GM21528 (cell line): ENCODE results near the gene MEPCE.
A peak's percentile ranks its signal among the peaks of the same experiment; 100 is the strongest.

Experiments
- ATAC-seq: cut with Tn5 transposase; IDR thresholded peaks from one replicate; pipeline ENCODE4 v1.9.1; 2021; ENCODE audit warnings: mild to moderate bottlenecking, moderate library complexity; ENCODE audit not compliant: unreplicated experiment, low FRiP score

The MEPCE gene

DNA sequence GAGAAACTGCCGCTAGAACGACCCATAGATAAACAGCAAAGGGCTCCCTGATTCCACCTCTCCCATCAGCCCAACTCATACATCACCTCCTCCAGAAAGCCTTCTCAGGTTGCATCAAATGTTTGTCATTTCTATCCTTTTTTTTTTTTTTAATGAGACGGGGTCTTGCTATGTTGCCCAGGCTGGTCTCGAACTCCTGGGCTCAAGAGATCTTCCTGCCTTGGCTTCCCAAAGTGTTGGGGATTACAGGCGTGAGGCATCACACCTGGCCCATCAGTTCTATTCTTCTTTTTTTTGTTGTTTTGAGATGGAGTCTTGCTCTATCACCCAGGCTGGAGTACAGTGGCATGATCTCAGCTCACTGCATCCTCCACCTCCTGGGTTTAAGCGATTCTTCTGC lies 27.4 kb downstream of the MEPCE start:
- ATAC-seq, result no peak

DNA sequence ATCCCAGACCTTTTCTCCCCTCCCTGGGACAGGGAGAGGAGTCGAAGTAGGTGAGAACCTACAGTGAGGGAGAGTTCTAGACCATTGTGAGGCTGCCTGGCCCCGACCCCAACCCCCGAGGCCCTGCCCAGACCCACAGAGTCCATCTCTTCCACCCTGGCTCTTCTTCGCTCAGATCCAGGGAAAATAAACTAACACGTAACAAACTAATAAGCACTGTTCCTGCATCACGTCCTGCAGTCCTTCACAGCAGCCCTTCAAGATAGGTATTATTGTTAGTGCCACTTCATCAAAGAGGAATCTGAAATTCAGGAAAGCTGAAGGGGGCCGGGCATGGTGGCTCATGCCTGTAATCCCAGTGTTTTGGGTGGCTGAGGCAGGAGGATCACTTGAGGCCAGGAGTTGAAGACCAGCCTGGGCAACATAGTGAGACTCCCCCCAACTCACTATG lies 34.6 kb downstream of the MEPCE start, which contains the start of gene SPACDR:
TSS of gene SPACDR (minus strand) at position 51 of the 451 bp plus-strand sequence. CDS start 235 bp downstream, outside the sequence.
- no peak for ATAC-seq

GRCh38 chr7:100464791-100465190 lies 35.2 kb downstream of the MEPCE start:
- ATAC-seq, result no peak

- no peak for ATAC-seq
Observed at GRCh38 chr7:100465299-100465698, 35.7 kb downstream of the MEPCE start.

DNA sequence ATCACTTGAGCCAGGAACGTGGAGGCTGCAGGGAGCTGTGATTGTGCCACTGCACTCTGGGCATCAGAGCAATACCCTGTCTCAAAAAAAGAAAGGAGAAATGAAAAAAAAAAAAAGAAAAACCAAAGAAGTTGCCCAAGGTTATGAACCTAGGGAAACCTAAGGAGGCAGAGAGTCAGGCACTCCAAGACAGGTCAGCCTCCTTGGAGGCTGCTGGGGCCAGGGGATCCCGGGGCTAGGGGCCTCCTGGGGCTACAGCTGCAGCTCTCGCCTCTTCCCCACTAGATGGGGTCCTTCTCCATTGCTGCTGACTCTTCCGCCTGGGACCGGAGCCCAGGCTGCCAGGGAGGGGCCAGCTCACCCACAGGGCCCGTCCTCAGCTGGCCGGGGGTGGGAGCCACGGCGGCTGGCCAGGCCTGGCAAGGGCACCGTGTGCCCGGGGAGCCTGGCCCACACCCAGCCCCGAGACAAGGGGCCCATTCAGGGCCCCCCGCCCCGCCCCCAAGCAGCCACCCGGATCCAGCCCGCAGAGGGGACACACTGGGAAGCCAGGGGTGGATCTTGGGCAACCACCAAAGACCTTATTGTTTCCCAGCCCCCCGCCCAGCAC lies 36.2 kb downstream of the MEPCE start:
- no peak for ATAC-seq

GRCh38 chr7:100466653-100467605 lies 37.3 kb downstream of the MEPCE start:
- ATAC-seq, result no peak

DNA sequence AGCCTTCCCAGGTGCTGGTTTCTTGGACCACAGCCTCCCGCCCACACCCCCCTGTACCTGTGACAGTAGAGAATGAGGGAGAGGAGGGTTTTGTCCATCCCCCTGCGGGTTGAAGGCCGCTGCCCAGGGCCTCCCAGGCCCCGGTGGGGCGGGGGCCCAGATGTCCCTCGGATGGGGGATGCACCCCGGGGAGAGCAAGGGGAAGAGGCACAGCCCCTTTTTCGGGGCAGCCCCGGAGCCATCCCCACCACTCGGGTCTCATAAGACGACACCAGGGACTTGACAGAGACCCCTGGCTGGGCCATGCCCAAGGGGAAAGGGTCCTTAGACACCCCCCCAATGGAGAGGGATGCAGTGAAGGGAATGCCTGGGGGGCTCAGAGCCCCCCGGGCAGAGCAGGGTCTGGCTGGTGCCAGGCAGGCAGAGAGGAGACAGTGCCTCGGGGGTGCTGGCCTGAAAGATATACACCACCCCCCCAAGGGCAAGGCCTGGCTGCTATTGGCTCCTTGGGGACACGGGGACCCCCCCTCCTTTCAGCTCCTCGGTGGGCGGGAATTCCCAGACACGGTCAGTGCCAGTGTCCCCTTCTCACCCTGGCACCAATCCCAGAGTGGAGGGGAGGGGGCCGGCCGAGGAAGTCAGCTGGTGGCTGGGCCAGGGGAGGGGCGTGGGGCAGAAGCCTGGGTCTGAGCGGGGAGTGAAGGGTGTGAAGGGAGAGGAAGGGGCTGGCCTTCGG lies 38.2 kb downstream of the MEPCE start:
- no peak for ATAC-seq

DNA sequence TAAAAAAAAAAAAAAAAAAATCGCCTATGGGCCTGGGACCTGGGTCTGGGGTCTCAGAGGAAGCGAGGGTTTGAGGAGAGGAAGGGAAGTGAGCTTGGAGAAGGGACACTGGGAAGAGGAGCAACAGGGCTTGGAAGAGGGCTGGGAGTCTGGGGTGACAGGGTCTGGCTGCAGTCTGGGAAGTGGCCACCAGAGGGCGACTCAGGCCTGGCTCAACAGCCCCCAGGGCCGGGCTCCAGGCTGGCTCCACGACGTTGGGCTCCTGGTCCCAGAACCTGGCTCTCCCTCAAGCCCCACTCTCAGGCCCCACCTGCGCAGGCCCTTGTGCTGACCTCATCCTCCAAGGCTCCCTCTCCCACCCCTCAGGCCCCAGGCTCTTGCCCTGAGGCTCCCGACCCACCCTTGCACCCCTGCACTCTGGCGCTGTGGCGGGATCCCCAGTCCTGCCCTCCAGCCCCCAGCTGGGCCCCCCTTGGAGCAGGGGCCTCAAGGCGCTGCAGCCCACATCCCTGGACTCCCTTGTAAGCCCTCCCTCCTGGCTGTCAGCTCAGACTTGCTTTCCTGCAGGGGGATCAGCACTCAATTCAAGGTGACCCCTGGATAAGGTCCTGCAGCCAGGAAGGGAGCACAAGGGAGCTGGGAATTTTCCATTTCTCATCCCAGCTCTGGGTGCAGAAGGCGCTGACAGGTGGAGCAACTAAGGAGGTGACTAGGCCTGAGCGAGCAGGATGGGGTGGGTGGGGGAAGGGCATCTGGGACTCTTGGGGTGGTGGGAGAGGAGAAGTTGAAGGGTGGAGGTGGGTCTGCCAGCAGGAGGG lies 39.8 kb downstream of the MEPCE start:
- no peak for ATAC-seq

- ATAC-seq, result no peak
Observed at GRCh38 chr7:100471021-100471420, 41.4 kb downstream of the MEPCE start.

DNA sequence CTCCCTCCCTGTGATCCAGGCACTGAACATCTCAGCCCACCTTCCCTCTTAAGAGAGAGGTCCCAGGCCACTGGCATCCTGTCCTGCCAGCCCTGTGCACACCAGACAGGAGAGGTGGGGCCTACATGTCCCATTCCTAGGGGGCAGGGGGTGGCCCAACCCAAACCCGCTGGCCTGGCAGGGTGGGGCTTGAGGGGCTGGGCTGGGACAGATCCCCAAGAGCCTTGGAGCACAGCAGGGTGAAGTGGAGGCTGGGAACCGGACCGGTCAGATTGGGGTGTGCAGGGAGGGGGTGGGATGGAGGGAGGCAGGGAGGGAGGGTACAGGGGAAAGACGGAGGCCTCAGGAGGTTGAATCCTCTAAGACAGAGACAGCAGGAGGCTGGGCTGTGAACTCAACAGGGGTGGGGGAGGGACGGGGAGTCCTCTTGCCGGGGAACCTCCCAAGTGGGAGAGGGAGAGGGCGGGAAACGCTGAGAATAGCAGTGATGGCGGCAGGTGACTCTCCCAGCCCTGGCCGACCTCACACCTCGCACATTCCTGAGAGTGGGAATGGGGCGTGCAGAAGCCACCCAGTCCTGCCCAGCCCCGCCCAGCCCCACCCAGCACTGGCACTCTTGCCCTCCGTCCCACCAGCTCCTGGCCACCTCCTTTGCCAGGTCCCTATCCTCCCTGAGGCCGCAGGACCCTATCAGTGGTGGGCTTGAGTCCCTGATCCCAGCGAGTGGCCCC lies 42.7 kb downstream of the MEPCE start:
- no peak for ATAC-seq

DNA sequence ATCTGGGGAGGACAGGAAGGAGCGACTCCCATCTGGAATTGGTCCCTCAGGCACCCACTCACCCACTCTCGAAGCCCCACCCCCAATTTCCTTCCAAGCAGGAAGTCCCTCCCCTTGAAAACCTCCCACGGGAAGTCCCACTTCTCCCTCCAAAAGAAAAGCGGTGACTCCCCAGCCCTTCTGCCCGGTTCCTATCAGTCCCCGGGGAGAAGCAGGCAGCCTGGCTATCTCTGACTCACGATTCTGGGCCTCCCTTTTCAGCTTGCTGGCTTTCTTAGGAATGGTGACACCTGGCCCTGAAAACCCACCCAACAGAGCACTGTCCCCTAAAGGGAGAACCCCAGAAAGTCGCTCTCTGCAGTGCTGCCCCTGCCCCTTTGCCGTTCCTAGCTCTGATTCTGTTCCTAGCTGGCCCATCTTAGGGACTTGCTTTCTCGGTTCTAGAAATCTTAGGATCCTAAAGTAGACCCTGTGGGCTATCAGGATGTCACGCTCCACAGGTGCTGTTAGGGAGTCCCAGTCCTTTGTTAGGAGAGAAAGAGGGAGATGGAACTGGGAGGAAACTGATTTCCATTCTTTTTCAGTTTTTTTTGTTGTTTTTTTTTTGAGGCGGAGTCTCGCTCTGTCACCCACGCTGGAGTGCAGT lies 43.3 kb downstream of the MEPCE start:
- ATAC-seq, result no peak

- ATAC-seq, result no peak
Observed at GRCh38 chr7:100475549-100475948, 45.9 kb downstream of the MEPCE start.

- ATAC-seq, result no peak
Observed at GRCh38 chr7:100476101-100476780, 46.6 kb downstream of the MEPCE start.

- no peak for ATAC-seq
Observed at GRCh38 chr7:100476903-100477870, 47.6 kb downstream of the MEPCE start.

DNA sequence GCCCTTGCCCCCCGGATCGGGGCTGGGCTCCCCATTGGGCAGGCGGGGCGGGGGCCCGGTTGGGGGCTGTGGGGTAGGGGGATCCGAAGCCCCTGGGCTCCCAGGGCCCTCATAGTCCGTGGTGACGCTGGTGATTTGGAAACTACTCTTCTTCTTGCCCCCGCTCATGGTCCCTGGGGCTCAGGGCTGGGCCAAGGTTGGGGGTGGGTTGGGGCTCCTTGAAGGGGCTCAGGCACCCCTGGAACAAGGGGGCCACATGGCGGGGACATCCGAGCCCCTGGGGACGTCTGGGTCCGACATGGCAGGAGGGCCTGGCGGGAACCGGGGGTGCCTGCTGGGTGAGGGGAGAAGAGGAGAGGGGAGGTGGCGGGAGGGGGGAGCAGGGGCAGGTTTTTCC lies 48.2 kb downstream of the MEPCE start:
- ATAC-seq, result no peak

GRCh38 chr7:100478958-100479660 lies 49.5 kb downstream of the MEPCE start, which contains the start of gene TSC22D4:
TSC22D4 (minus strand) TSS chr7:100479214; CDS start chr7:100478038, 1,176 bp downstream.
- peak; percentile 62 for ATAC-seq

GRCh38 chr7:100481466-100481865 lies 51.8 kb downstream of the MEPCE start:
- ATAC-seq, result no peak
